OCI-LY1 (cell line): ENCODE results near the gene MATR3.
A peak's percentile ranks its signal among the peaks of the same experiment; 100 is the strongest.

ENCODE experiments used
- H2AFZ ChIP-seq: fragments of 200-600 bp; sonication (generic), shearing (Covaris generic); 2 replicates; pipeline ENCODE4 v1.6.0; 2014; ENCODE audit warnings: antibody characterized with exemption, mild to moderate bottlenecking, low read length
- H3F3A ChIP-seq: fragments of 200-600 bp; sonication (generic), shearing (Covaris generic); 2 replicates; pipeline ENCODE4 v1.6.0; 2014; ENCODE audit warnings: mild to moderate bottlenecking, antibody characterized with exemption, low read length, moderate library complexity; ENCODE audit not compliant: insufficient read depth
- H3K27ac ChIP-seq: fragments of 200-600 bp; sonication (generic); 2 replicates; pipeline ENCODE4 v1.5.1; 2014; ENCODE audit warnings: low read length, mixed run types, mild to moderate bottlenecking, low read depth; ENCODE audit not compliant: poor library complexity, severe bottlenecking
- H3K27me3 ChIP-seq: fragments of 200-600 bp; sonication (generic); 2 replicates; pipeline ENCODE4 v1.6.0; 2014; ENCODE audit warnings: antibody characterized with exemption, mild to moderate bottlenecking, low read length, moderate library complexity; ENCODE audit not compliant: insufficient read depth
- H3K36me3 ChIP-seq: fragments of 200-600 bp; sonication (generic); 2 replicates; pipeline ENCODE4 v1.6.1; 2014; ENCODE audit warnings: mild to moderate bottlenecking, antibody characterized with exemption, low read length, moderate library complexity, mixed read lengths; ENCODE audit not compliant: insufficient read depth
- H3K4me1 ChIP-seq: fragments of 200-600 bp; sonication (generic); 2 replicates; pipeline ENCODE4 v1.5.1; 2014; ENCODE audit warnings: mild to moderate bottlenecking, low read length, moderate library complexity; ENCODE audit not compliant: insufficient read depth, severe bottlenecking
- H3K4me2 ChIP-seq: fragments of 200-600 bp; sonication (generic), shearing (Covaris generic); 2 replicates; pipeline ENCODE4 v1.6.1; 2014; ENCODE audit warnings: low read length
- H3K4me3 ChIP-seq: fragments of 200-600 bp; sonication (generic); 2 replicates; pipeline ENCODE4 v1.5.1; 2014; ENCODE audit warnings: low read length, low read depth, mild to moderate bottlenecking, mixed read lengths; ENCODE audit not compliant: poor library complexity, severe bottlenecking
- H3K79me2 ChIP-seq: fragments of 200-600 bp; shearing (Covaris generic); 2 replicates; pipeline ENCODE4 v1.6.1; 2016; ENCODE audit warnings: mixed run types, low read length, mixed read lengths; ENCODE audit not compliant: insufficient read depth
- H3K9ac ChIP-seq: fragments of 200-600 bp; sonication (generic), shearing (Covaris generic); 2 replicates; pipeline ENCODE4 v1.6.1; 2014; ENCODE audit warnings: mild to moderate bottlenecking, low read length, mixed read lengths
- H3K9me2 ChIP-seq: fragments of 200-600 bp; sonication (generic), shearing (Covaris generic); 2 replicates; pipeline ENCODE4 v1.6.1; 2014; ENCODE audit warnings: low read depth, mild to moderate bottlenecking, low read length, mixed read lengths
- H3K9me3 ChIP-seq: fragments of 200-600 bp; shearing (Covaris generic); 2 replicates; pipeline ENCODE4 v1.6.1; 2014; ENCODE audit warnings: low read length, mixed read lengths
- H4K20me1 ChIP-seq: fragments of 200-600 bp; sonication (generic), shearing (Covaris generic); 2 replicates; pipeline ENCODE4 v1.6.0; 2016; ENCODE audit warnings: mild to moderate bottlenecking, low read length; ENCODE audit not compliant: insufficient read depth
- EZH2 ChIP-seq: fragments of 200-600 bp; sonication (generic), shearing (Covaris generic); IDR thresholded peaks from 2 replicates; pipeline ENCODE4 v1.8.0; 2017; ENCODE audit warnings: borderline replicate concordance, mixed run types, mild to moderate bottlenecking, antibody characterized with exemption, low read length, moderate library complexity, mixed read lengths
- TF ChIP-seq, protein P1 (sequence below): fragments of 200-600 bp; sonication (generic), shearing (Covaris generic); IDR thresholded peaks from 2 replicates; pipeline ENCODE4 v1.5.1; 2017; ENCODE audit warnings: mild to moderate bottlenecking, antibody characterized with exemption, low read length, moderate library complexity, mixed read lengths

The MATR3 gene

DNA sequence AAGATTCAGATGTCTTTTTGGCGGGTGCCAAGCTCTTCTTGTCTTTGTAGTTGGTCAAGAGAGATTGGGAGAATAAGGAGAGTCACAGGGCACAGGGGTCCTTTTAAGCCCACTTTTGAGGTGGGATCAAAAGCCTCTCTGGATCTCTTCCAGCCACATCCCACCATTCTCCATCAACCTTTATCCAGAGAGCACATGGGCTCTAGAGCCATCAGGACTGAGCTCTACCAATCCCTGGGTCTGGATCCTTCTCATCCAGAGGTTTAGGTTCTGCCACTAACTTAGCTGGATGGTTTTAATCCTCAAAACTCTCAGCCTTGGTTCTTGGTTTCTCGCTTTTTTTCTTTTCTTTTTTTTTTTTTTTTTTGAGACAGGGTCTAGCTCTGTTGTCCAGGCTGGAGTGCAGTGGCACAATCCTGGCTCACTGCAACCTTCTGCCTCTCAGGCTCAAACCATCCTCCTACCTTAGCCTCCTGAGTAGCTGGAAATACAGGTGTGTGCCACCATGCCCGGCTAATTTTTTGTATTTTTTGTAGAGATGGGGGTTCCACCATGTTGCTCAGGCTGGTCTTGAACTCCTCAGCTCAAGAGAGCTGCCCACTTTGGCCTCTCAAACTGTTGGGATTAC, 44.6 kb upstream of the MATR3 start:
- Histone ChIP-seq H4K20me1 (no peaks in the 10 kb centered on the region), H3K27me3 (peaks cover 3% of the 10 kb centered on the region; the same call in 1 of the 2 replicates), H3K4me1 (no peaks in the 10 kb centered on the region), H2AFZ (no peak overlapping the region), H3K9me3 (no peaks in the 10 kb centered on the region), H3K4me2 (no peak overlapping the region), H3K79me2 (no peaks in the 10 kb centered on the region), H3K9ac (no peak overlapping the region), H3K27ac (no peak overlapping the region), H3F3A (no peaks in the 10 kb centered on the region), H3K4me3 (no peak overlapping the region), H3K9me2 (no peaks in the 10 kb centered on the region), H3K36me3 (no peaks in the 10 kb centered on the region)
- no peak for TF ChIP-seq EZH2
- TF ChIP-seq, protein P1, sequence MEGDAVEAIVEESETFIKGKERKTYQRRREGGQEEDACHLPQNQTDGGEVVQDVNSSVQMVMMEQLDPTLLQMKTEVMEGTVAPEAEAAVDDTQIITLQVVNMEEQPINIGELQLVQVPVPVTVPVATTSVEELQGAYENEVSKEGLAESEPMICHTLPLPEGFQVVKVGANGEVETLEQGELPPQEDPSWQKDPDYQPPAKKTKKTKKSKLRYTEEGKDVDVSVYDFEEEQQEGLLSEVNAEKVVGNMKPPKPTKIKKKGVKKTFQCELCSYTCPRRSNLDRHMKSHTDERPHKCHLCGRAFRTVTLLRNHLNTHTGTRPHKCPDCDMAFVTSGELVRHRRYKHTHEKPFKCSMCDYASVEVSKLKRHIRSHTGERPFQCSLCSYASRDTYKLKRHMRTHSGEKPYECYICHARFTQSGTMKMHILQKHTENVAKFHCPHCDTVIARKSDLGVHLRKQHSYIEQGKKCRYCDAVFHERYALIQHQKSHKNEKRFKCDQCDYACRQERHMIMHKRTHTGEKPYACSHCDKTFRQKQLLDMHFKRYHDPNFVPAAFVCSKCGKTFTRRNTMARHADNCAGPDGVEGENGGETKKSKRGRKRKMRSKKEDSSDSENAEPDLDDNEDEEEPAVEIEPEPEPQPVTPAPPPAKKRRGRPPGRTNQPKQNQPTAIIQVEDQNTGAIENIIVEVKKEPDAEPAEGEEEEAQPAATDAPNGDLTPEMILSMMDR = no peak

- Histone ChIP-seq H3K27ac (no peak overlapping the region), H2AFZ (no peak overlapping the region), H3K9me2 (no peaks in the 10 kb centered on the region), H4K20me1 (no peaks in the 10 kb centered on the region), H3K79me2 (no peaks in the 10 kb centered on the region), H3K9ac (no peak overlapping the region), H3F3A (no peaks in the 10 kb centered on the region), H3K9me3 (no peaks in the 10 kb centered on the region), H3K4me2 (no peak overlapping the region), H3K27me3 (0 out of 2 replicates have a peak, but pooled peaks cover 3% of the 10 kb centered on the region), H3K36me3 (no peaks in the 10 kb centered on the region), H3K4me3 (no peak overlapping the region), H3K4me1 (no peaks in the 10 kb centered on the region)
- no peak for TF ChIP-seq EZH2
- TF ChIP-seq, protein P1 = peak; percentile 78
Observed at GRCh38 chr5:139251281-139251687, 42.3 kb upstream of the MATR3 start.

- Histone ChIP-seq H3K27ac (no peak overlapping the region), H3K9me2 (no peaks in the 10 kb centered on the region), H3K4me1 (no peaks in the 10 kb centered on the region), H3K9me3 (no peaks in the 10 kb centered on the region), H3K9ac (no peak overlapping the region), H3K79me2 (no peaks in the 10 kb centered on the region), H2AFZ (no peak overlapping the region), H3F3A (no peaks in the 10 kb centered on the region), H3K4me2 (no peak overlapping the region), H3K4me3 (no peak overlapping the region), H3K36me3 (no peaks in the 10 kb centered on the region), H3K27me3 (0 out of 2 replicates have a peak, but pooled peaks cover 3% of the 10 kb centered on the region), H4K20me1 (no peaks in the 10 kb centered on the region)
- TF ChIP-seq, protein P1 = no peak
- TF ChIP-seq EZH2 = no peak
Observed at GRCh38 chr5:139251695-139252288, 41.7 kb upstream of the MATR3 start.
